ENCODE measurements around the gene DCLK1.
"Not testable (repeated sequence)": the region's sequence is repeated elsewhere in the genome, so short reads cannot be mapped to it uniquely, and the experiment has no call there.

DCLK1 gene

DNA sequence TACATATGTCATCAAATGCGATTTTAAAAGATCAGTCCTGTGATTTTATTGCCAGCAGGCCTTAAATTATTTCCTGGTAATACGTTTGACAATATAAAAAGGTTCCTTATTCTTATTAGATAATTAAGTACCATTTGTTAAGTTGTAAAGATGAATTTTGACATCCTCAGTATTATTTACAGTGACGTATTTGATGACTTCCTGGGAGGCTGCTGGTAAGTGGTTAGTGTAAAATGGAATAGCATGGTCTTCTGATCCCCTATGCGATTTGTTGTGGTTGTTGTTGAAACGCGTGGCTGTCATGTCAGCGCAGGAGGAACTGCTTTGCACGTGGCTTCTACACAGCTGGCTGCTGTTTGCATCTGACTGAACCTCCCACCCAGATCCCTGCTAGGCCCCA lies 99.7 kb downstream of the DCLK1 start:
- DNase-seq = no peak

DNA sequence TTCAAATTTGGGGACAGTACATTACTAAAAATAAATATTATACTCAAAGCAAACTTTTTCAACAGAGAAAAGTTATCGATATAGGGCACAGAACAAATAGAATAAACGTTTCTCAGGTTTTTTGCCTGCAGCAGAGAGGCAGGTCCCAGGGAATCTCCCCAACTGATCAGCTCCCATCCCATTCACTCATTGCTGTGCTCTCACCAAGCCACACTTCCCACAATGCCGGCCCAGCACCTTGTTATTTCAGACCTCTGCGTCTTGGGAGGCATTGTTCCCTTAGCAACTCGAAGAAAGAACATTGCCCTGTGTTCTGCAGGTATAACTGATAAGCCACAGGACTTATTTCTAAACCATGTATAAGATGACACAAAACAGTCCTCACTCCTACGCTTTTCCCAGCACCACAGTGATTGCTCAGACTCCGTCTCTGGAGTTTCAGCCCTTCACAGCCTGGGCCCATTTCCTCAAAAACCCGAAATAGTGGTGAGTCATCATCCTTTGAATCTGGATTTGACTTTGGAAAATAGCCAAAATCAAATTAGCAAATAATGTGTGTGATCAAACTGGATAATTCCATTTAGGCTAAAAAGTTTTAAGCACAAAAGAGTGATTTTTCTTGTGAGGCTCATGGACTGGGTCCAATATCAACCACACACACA lies 100.4 kb downstream of the DCLK1 start:
- DNase-seq = no peak

DNA sequence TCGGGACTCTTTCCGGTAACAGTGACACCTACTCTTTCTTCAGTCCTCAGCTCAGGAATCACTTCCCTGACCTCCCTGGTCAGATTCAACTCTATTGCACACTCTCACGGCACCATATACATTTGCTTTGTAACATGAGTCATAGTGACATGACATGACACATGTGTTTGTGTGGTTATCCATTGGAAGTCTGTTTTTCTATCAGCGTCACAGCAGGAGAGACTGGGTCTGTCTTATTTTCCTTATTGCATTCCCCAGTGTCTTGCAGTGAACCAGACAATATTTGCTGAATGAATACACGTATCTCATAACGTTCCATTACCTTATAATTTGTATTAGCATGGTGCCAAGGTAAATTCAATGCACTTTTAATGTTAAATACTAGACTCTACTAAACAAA lies 102.0 kb downstream of the DCLK1 start:
- no peak for DNase-seq

DNA sequence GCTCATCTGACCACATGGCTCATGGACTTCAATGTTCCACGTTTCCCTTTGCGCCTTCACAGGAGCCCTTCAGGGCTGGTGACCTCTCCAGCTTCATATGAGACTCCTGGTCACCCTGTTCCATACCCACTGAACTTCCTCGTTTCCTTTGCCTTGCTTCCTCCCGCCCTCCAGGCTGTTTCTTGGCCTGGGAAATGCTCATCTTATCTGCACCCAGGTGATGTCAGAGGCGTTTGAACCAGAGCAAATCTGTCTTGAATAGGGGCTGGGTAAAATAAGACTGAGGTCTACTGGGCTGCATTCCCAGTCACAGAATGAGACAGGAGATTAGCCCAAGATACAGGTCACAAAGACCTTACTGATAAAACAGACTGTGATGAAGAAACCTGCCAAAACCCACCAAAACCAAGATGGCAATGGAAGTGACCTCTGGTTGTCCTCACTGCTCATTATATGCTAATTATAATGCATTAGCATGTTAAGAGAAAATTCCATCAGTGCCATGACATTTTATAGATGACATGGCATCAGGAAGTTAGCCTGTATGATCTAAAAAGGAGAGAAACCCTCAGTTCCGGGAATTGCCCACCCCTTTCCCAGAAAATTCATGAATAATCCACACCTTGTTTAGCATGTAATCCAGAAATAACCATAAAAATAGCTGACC lies 102.7 kb downstream of the DCLK1 start:
- DNase-seq = no peak

DNA sequence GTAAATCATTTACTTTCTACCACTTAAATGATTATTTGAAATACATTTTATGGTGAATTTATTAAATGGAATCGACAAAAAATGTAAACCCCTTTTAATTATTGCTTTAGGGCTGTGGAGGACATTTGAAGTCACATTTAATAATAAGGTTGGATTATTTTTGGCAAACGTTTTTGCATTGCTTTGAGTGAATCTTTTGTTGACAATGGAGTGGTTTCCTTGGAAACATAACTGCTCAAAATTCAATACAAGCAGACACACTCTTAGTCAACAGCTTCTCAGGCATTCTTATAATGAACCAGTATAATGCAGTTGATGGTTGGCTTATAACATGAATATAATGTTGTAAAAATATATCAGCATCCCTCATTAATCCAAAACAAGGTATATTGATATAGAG lies 104.7 kb downstream of the DCLK1 start:
- no peak for DNase-seq

DNA sequence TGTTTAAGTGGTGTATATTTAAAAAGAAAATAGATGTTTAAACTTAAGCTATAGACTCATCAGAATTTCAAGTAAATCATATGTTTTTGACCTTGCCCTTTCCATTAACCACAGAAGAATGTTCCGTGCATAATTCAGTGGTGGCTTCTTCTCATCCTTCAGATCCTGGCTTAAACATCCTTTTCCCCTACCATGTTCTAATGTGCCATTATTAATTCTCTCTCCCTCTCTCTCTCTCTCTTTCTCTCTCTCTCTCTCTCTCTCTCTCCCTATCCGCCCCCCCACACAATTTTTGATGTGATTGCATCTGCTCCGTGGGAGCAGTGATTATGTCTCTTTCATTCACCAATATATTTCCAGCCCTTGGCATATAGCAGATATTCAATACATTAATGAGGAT lies 116.4 kb downstream of the DCLK1 start:
- DNase-seq = no peak

DNA sequence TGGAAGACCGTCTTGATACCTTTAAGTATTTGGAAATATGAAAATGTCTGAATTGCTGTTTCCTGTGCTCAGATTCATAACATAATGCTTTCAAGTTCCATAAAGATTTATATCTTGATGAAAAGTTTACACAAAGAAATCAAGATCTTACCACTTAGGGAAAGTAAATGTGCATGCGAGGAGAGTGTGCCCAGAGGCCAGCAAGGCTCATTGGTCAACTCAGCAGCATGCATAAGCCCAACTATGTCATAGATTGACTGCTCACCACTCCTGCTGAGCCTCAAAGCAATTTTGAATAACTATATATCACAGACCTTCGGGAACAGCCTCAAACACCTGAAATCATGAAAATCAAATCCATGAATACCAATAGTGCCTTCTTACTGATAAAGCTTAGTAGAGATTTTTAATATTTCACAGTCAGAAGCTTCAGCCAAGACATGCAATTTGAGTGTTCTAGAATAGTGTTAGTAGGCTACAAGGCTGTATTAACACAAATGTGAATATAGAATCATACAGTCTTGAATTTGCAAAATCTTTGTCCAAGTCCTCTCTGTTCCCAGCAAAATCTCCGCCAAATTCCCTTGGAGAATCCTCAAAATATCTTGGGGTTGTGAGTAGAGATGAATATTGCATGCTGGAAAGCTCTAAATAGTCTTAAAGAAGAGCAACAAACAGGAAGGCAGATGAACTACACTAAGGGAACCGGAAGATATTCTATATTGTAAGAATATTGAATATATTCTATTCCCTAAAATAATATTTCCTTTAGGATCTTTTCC lies 124.1 kb downstream of the DCLK1 start:
- no peak for DNase-seq

DNA sequence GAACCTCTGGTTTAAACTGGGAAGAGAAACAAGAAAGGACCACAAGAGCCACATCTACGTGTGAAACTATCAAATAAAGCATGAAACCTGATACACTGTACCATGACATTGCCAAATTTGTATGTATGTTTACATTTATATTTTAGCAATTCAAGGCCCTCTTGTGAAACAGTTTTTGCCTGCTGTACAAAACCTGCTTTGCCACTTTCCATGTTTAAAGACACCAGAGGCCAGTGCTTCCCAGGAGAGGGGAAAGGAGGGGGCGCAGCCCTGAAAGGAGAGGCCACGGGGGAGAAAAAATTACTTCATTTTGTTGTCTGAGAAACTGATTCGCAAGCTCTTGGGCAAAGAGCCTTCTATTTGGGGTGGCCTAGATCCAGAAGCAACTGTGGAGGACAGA lies 124.8 kb downstream of the DCLK1 start:
- DNase-seq = peak; percentile 24

DNA sequence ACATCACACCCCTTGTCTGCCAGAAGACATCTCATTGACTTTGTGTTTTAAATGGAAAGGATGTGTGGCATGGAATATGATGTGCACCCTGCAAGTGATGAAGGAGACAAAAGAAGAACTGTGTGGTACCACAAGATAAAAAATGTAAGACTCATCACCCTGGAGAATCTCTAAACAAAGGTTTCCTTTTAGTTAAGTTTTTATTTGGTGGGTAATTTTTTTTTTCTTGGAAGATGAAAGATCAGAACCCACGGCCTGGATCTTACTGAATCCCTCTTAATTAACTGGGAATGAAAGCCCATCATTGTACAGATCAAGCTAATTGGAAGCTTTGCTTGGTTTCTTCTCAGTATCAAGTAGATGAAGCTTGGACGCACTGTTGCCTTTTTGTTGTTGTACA lies 129.6 kb downstream of the DCLK1 start:
- no peak for DNase-seq

DNA sequence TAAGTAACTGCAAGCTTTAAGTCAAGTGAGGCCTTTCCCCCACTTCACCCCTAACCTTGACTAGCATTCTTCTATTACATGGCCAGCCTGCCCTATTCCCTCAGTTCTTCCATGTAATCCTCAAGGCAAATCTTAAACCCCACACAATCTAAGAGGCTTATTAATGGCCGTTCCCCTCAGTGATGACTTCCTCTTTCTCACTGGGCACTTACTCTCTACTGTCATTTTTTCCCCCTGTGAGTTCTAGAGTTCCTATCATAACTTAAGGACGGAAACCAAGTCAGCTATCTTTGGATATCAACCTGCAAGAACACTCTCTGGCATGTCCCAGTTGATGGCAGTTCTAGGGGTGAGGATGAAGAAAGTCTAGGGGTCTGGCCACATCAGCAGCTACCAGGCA lies 131.2 kb downstream of the DCLK1 start:
- no peak for DNase-seq

DNA sequence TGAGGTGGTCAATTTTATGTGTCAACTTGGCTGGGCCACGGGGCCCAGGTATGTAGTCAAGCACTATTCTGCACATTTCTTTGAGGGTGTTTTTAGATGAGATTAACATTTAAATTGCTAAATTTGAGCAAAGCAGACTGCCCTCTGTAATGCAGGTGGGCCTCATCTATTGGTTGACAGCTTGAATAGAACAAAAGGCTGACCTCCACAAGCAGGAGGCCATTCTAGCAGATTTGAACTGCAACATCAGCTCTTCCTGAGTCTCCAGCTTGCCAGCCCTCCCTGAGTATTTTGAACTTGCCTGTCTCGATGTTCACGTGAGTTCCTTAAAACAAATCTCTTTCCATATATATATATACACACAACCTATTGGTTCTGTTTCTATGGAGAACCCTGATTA lies 134.8 kb downstream of the DCLK1 start:
- no peak for DNase-seq

DNA sequence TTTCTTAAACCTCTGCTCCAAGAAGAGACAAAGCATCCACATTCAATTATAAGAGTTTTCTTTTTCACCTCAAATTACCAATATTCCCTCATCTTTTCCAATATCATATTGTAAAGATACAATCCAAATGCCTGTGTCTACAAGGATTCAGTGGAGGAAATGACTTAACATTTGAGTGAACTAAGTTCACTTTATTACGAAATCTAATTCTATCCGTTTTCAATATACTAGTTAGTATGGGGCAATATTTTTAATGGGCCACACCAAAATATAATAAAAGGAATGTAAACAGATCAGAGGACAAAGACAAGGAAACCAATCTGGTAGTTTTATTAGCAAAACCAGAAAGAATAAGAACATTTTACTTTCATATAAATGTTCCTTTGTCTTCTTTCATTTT lies 136.0 kb downstream of the DCLK1 start:
- no peak for DNase-seq

DNA sequence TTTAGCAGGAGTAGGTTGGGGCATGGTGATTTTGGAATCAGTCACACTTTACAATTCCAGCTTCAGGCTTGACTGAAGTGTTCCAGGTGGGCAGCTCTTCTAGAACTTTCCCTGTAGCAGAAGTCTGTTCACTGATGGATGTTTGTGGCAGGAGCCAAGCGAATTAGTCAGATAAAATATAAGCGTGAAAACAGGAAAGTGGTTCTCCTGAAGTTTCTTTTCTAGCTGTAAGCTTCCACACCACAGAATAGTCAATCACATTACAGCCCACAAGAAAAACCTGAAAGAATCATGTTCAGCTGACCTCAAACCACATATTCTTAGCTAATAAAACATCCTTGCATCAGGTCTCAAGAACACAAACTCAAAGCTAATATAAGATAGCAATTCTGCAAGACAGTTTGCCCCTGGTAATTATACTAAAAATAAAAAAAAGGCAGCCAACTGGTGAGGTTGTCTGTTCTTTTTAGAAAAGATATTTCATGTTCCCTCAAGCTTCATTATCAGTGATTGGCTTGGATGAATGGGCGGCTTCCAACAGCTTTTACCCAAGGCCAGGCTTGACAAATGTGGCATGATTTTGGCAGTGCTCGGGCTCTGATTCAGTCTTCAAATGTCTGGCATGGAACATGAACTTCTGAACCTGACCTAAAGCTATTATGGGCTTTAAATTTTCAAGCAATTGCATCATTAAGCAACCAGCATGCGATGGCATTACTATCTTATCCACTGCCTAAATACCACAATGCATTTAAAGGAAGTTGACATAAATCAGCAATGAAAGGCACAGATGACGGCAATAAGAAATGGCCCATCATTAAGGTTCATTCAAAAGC lies 136.8 kb downstream of the DCLK1 start:
- no peak for DNase-seq

DNA sequence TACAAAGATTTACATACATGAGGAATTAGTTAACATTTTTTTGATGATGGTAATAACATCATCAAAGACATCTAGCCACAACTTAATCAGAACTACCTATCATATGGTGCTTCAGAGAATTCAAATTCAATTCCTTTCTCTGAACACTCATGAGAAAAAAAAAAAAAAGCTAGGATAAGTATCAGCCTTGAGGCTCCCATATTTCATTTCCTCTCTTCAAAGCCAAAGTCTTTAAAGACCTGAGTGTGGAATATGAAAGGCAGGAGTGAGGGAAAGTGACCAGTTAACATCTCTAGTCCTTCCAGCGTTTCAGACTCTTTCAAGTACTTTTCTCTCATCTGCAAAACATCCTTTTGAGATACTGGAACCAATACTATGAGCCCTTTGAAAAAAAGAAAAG lies 137.5 kb downstream of the DCLK1 start:
- DNase-seq = no peak

DNA sequence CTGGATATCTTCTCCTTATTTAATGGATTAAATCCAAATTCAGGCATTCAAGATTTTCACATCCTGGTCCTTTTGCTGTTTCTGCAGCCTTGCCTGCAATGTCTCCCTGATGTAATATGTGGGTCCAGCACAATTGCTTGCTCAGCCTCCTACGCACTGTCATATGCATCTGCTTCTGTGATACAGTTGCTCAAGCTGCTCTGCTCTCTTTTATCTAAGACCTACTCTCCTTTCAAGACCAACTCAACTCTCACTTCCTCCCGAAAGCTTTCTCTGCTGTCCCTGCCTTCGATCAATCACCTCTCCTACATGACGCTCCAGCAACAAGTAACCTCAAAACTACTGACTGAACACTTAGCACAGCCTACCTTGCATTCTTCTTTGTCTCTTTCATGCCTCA lies 138.2 kb downstream of the DCLK1 start:
- no peak for DNase-seq

DNA sequence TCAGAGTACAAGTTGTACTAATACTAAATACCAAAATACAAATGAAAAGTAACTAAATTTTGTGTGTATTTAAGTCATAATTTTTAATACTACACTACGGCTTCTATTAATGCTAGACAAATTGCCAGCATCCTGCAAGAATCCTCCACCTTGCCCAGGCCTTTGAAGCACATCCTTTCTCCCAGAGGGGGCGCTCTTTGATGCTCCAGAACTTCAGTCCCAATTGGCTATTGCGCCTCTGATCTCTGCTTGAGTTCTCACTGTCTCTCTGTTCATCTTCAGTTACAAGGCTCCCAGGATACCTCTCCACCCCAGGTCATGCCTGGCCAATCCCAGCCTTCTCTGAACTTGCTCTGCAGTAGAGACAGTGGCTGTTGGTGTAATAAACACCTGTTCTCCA lies 141.0 kb downstream of the DCLK1 start:
- DNase-seq = no peak

DNA sequence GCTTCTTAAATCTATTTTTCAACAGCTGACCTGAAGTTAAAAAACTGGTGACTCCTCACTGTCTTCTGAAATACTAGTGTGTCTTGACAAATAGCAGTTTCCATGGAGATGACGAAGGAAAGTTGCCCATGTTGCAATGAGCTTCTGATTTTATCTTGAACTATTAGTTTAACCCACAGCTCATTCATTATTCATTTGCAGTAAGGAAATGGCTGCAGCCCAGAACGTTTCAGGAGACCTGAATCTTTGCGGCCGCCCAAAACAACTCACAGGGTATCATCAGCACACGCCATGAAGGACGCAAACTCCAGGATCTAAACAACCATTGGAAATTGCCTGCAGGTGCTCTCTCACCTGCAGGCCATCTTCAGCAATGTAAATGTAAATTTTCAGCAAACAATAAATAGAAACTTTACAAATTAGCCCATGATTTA lies 142.5 kb downstream of the DCLK1 start:
- DNase-seq = peak; percentile 25

DNA sequence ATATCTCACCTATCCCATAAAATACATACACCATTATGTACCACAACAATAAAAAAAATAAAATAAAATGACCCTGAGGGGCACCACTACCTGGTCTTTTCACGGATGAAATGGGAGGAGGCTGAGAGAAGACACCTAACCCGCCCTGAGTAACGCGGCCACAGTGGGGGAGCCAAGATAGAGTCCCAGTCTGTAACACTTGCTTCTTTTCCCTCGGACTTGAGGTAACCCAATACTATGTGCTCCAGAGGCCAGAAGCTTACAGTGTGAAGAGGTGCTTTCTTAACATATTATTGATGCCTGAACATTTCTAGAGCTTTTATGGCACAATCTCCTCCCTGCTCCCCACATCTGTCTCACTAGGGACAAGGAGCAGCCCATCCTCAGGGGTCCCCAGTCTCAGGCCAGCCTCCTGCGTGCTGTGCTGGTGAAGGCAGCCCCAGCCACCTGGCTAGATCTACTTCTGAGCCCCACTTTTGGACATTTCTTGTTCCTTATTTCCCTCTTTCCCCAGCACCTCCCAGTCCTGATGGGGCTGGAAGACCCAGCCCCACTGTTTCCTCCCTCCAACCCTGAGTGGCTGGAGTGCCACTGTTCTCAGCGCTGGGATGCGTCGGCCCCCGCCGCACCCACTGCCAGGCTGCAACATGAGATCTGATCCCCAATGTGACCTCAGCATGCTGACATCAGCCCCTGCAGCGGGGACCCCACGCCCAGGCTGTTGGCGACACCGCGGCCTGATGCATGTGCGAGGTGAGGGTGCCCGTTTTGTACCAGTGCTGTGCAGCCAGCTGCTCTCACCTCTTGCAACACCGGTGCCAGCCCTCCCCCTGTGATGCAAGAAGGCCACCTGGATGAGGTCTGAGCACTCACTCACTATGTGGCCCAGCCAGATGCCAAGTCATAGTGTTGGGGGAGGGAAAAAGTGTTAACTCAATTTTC lies 143.3 kb downstream of the DCLK1 start:
- DNase-seq = peak; percentile 56

DNA sequence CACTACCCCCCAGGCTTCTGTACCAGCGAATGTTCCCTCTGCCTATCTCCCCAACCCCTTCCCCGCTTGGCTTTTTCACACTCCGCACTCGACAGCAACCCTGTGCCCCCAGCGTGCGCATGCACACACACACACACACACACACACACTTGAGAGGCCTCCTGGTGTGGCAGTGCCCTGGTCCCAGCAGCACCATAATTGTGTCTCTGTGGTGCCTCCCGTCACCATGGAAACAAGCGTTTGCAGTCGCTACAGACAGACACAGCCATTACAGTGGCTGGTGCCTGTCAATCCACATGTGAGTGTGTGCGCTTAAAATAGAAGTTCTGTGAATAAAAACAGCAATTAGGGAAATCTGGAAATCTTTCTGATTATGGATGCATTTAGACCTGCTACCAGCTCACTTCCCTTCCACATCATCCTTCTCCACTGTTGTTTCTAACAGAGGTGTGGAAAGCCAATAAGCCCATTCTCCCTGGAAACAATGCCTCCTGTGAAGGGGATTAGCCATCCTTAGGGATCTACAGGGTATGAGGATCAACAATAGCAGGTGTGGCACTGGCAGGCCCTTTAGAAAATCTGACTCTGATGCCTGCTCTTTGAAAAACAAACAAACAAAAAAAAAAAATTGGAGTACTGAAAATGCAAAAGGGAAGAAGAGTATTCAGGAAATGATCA lies 146.3 kb downstream of the DCLK1 start:
- peak; percentile 61 for DNase-seq

DNA sequence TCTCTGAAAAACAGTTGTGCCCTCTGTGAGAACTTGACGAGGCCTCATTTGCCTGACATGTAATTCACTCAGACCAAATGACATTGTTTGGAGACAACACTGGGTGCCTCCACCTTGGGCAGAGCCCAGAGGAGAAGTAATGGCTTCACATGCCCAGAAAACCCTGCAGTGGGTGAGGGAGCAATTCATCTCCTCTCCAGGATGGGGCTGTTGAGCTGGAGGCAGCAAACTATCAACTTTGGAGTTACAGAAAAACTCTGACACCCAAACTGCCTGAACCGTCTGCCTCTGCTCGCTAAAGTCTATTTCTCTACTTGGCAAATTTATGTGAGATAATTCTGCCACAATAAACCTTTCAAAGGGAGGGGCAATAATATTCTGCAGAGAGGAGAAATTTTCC lies 146.9 kb downstream of the DCLK1 start:
- no peak for DNase-seq

DNA sequence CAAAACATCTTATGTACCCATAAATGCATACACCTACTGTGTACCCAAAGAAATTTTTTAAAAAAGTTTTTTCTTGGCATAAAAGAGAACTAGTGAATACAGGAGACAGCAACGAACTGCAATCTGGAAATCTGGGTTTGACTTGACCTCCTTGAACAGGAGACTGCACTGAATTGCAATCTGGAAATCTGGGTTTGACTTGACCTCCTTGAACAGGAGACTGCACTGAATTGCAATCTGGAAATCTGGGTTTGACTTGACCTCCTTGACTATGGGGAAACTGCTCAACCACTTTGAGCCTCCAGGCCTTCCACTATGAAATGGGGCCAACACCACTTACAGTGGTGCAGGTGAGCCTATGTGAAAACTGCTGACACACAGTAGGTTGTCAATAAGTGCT lies 147.5 kb downstream of the DCLK1 start:
- DNase-seq = not testable (repeated sequence)

DNA sequence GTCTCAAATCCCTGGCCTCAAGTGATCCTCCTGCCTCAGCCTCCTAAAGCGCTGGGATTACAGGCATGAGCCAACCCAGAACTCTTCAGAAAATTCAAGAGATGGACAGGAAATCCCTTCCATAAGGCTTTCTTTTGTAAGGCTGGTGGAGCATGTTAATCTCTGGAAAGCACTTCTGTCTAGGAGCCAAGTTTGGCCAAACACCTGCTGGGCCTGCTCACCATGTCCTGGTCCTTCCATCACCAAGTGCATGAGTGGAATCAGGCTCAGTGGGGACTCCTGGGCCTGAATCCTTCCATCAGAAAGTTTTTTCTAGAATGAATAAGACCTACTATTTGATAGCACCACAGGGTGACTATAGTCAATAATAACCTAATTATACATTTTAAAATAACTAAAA lies 148.0 kb downstream of the DCLK1 start:
- no peak for DNase-seq

Measured in NCI-H510A treated with DMSO at 0.1 percent for 48 hours (cell line).